Smooth muscle cell (in vitro differentiated cells): ENCODE measurements around the gene TNFAIP8L3. TPM values are rescaled to one million over a fixed set of nuclear protein-coding genes. Genes with fewer than 3 reads are reported as not detected.

Source experiments
- DNase-seq: peaks from one replicate; lab custom pipeline; 2025; ENCODE audit not compliant: unreplicated experiment; lab: John Stamatoyannopoulos, UW
- H2AFZ ChIP-seq: fragments of 200-600 bp; sonication (generic); 2 replicates; pipeline ENCODE4 v1.6.0; 2016; ENCODE audit warnings: antibody characterized with exemption, low read depth, mild to moderate bottlenecking
- H3F3A ChIP-seq: fragments of 200-600 bp; sonication (generic); 2 replicates; pipeline ENCODE4 v1.6.0; 2017; ENCODE audit warnings: antibody characterized with exemption, low read depth
- H3K27ac ChIP-seq: fragments of 200-600 bp; sonication (generic); 2 replicates; pipeline ENCODE4 v1.5.1; 2016; ENCODE audit warnings: low read depth, mild to moderate bottlenecking
- H3K27me3 ChIP-seq: fragments of 200-600 bp; sonication (generic); 2 replicates; pipeline ENCODE4 v1.6.1; 2016; ENCODE audit warnings: low read depth, mild to moderate bottlenecking
- H3K36me3 ChIP-seq: fragments of 200-600 bp; sonication (generic); 2 replicates; pipeline ENCODE4 v1.5.1; 2016; ENCODE audit warnings: low read depth
- H3K4me1 ChIP-seq: fragments of 200-600 bp; sonication (generic); 2 replicates; pipeline ENCODE4 v1.5.1; 2016; ENCODE audit warnings: low read depth
- H3K4me2 ChIP-seq: fragments of 200-600 bp; sonication (generic); 2 replicates; pipeline ENCODE4 v1.6.0; 2016; ENCODE audit warnings: mild to moderate bottlenecking
- H3K4me3 ChIP-seq: fragments of 200-600 bp; sonication (generic); 2 replicates; pipeline ENCODE4 v1.5.1; 2016; ENCODE audit warnings: mild to moderate bottlenecking
- H3K79me2 ChIP-seq: fragments of 200-600 bp; sonication (generic); 2 replicates; pipeline ENCODE4 v1.6.0; 2016; ENCODE audit warnings: low read depth, mild to moderate bottlenecking
- H3K9ac ChIP-seq: fragments of 200-600 bp; sonication (generic); 2 replicates; pipeline ENCODE4 v1.6.0; 2016; ENCODE audit warnings: low read depth
- H3K9me3 ChIP-seq: fragments of 200-600 bp; sonication (generic); replicated peaks from 2 replicates; pipeline ENCODE4 v1.5.1; 2016; ENCODE audit warnings: low read depth
- H4K20me1 ChIP-seq: fragments of 200-600 bp; sonication (generic); 2 replicates; pipeline ENCODE4 v1.6.0; 2016; ENCODE audit warnings: low read depth
- CTCF ChIP-seq: fragments of 200-600 bp; sonication (generic); IDR thresholded peaks from 2 replicates; pipeline ENCODE4 v1.5.1; 2017; ENCODE audit warnings: borderline replicate concordance, mild to moderate bottlenecking, antibody characterized with exemption; ENCODE audit not compliant: insufficient read depth, poor library complexity, severe bottlenecking
- WGBS: methylation state at CpG from one replicate; pipeline ENCODE4 v1.1.7; 2016; ENCODE audit warnings: low lambda C conversion rate; 5-methylcytosine and 5-hydroxymethylcytosine counted together
- polyA plus RNA-seq: library from polyadenylated mRNA; unstranded; fragments of >200 nt; fragmentation: Nextera tagmentation; extraction: Ambion mirVana; gene quantifications from 2 replicates; pipeline ENCODE4 v1.2.1, GENCODE V29; 2016
- total RNA-seq: library from RNA; depleted of rRNA; stranded (reverse); fragments of >200 nt; gene quantifications from 2 replicates; pipeline ENCODE4 v1.2.3, GENCODE V29; 2014

Gene TNFAIP8L3
- total and polyA plus RNA-seq, 2 experiments from 2014 or later: not detected

GRCh38 chr15:51105430-51106016, 10.8 kb upstream of the TNFAIP8L3 start:
- Histone ChIP-seq H2AFZ (no peak overlapping the region), H3K4me1 (no peaks in the 10 kb centered on the region), H3K9me3 (no peaks in the 10 kb centered on the region), H3K27ac (no peak overlapping the region), H3F3A (no peaks in the 10 kb centered on the region), H3K27me3 (no peaks in the 10 kb centered on the region), H3K4me3 (no peak overlapping the region), H3K79me2 (no peaks in the 10 kb centered on the region), H4K20me1 (no peaks in the 10 kb centered on the region), H3K4me2 (no peak overlapping the region), H3K9ac (no peak overlapping the region), H3K36me3 (no peaks in the 10 kb centered on the region)
- DNase-seq: no peak
- no peak for TF ChIP-seq CTCF
- WGBS: 84% methylated on average over 4 of the region's 4 CpGs

DNA sequence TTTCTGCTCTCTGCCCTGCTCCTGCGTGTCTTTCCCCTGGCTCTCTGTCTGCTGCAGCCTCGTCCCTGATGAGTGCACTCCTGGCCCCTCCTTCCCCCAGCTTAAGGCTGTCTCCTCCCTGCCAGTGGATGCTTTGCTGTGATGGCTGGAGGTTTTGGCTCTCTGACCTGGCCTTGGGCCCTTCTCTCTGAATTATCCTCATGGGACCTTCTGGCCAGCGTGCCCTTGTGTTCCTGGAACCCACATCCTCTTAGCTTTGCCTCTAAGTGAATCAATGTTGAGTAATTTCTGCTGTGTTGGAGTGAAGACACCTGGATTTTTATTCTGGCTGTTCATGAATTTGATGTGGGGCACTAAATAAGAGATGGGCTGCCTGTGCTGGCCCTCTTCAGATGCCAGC, 9.8 kb upstream of the TNFAIP8L3 start:
- no peaks in the 10 kb centered on the region for H3K79me2 ChIP-seq
- H3K4me2 ChIP-seq: no peak overlapping the region
- no peak overlapping the region for H3K9ac ChIP-seq
- TF ChIP-seq CTCF: no peak
- 79% methylated on average over 3 of the region's 3 CpGs for WGBS
- no peaks in the 10 kb centered on the region for H3K4me1 ChIP-seq
- H2AFZ ChIP-seq: no peak overlapping the region
- no peaks in the 10 kb centered on the region for H4K20me1 ChIP-seq
- H3K4me3 ChIP-seq: no peak overlapping the region
- H3K9me3 ChIP-seq: no peaks in the 10 kb centered on the region
- no peak overlapping the region for H3K27ac ChIP-seq
- H3K36me3 ChIP-seq: no peaks in the 10 kb centered on the region
- no peaks in the 10 kb centered on the region for H3K27me3 ChIP-seq
- no peaks in the 10 kb centered on the region for H3F3A ChIP-seq
- no peak for DNase-seq

DNA sequence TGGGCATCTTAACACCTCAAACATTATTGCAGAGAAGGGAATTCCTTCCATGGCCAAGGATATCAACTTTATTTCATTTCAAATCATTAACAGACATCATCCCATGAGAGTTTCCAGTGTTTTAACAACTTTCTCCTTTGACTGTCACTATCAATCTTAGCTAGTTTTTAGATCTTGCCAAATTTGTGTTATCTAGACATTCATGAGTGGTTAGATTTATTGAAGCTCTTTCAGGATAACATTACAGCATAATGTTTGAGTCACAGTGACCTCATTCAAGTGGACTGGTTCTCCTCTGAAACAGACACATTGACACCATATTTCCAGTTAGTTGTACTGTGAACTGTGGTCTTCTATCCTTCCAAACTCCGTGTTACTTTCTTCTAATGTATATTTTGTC, 8.6 kb upstream of the TNFAIP8L3 start:
- TF ChIP-seq CTCF: no peak
- Histone ChIP-seq H3K9me3 (no peaks in the 10 kb centered on the region), H2AFZ (no peak overlapping the region), H3K36me3 (no peaks in the 10 kb centered on the region), H4K20me1 (no peaks in the 10 kb centered on the region), H3K9ac (no peak overlapping the region), H3K4me2 (no peak overlapping the region), H3F3A (no peaks in the 10 kb centered on the region), H3K27me3 (no peaks in the 10 kb centered on the region), H3K4me1 (no peaks in the 10 kb centered on the region), H3K79me2 (no peaks in the 10 kb centered on the region), H3K27ac (no peak overlapping the region), H3K4me3 (no peak overlapping the region)
- DNase-seq: no peak
- 44% methylated on average over 1 of the region's 1 CpG for WGBS

DNA sequence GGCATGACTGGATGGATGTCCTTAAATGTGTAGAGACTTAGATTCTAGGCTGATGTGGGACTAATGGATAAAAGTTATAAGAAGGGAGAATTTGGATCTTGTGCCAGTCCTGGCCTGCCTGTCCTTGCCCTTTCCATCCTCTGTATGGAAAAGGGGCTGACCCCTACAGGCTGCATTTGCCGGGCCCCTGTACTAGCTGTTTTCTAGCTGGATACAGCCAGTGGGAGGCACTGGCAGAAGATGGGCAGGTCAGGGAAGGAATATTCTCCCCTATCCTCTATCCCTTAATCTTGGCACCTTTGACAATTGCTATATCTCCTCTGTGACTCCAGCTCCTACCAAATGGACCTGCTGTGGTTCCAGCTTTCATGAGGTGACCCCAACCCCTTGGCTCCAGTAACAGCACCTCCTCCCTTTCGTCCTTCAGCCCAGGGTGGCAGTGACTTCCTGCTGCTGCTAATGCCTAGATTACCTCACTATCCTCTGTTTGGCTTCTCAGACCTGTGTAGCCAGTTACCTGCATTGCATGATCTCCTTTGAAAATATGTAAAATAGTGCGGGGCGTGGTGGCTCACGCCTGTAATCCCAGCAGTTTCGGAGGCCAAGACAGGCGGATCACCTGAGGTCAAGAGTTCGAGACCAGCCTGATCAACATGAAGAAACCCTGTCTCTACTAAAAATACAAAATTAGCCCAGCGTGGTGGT, 6.2 kb upstream of the TNFAIP8L3 start:
- no peak overlapping the region for H3K27ac ChIP-seq
- 90% methylated on average over 9 of the region's 9 CpGs for WGBS
- H3K4me2 ChIP-seq: no peak overlapping the region
- no peaks in the 10 kb centered on the region for H3K36me3 ChIP-seq
- DNase-seq: no peak
- no peak overlapping the region for H3K4me3 ChIP-seq
- H3K9ac ChIP-seq: no peak overlapping the region
- H3K9me3 ChIP-seq: no peaks in the 10 kb centered on the region
- no peak for TF ChIP-seq CTCF
- H4K20me1 ChIP-seq: no peaks in the 10 kb centered on the region
- H3K27me3 ChIP-seq: peaks cover 3% of the 10 kb centered on the region
- peaks cover 5% of the 10 kb centered on the region for H3F3A ChIP-seq
- no peaks in the 10 kb centered on the region for H3K79me2 ChIP-seq
- H2AFZ ChIP-seq: no peak overlapping the region
- H3K4me1 ChIP-seq: no peaks in the 10 kb centered on the region
